ENCODE data around the gene NAA10.

Gene NAA10

DNA sequence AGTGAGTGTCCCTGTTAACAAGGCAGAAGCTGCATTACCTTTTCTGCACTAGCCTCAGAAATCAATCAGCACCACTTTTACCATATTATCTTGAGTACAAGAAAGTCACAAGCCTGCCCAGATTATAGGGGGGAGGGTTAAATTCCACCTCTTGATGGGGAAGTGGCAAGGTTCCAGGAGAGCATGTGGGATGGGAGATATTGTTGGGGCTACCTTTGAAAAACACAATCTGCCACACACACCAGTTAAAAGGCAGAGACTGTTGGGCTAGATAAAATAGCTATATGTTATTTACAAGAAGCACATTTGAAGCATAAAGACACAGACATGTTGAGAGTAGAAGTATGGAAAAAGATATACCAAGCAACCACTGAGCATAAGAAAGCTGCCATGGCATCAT is 36.9 kb downstream of the NAA10 start:
- Mint-ChIP-seq H3K4me3 (no peak overlapping the region), H3K36me3 (ENCODE audit: low read depth) (peaks cover 5% of the 10 kb centered on the region)
- DNase-seq = no peak

DNA sequence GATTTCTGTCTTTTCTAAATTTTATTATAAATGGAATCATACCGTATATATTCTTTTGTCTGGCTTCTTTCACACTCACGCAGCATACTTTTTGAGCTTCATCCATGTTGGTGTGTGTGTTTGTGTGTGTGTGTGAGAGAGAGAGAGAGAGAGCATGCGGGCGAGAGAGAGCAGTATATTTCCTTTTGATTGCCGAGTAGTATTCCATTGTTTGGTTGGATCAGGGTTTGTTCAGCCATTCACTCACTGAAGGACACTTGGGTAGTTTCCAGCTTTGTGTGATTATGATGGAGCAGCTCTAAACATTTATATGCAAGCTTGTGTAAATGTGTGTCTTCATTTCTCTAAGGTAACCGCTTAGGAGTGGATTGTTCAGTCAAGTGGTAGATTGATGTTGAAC is 45.7 kb downstream of the NAA10 start:
- Mint-ChIP-seq H3K4me1 (peaks cover 45% of the 10 kb centered on the region), H3K36me3 (ENCODE audit: low read depth) (no peaks in the 10 kb centered on the region), H3K4me3 (no peak overlapping the region), H3K27me3 (ENCODE audit: low read depth, poor library complexity) (peaks cover 24% of the 10 kb centered on the region), H3K9me3 (peaks cover 69% of the 10 kb centered on the region), H3K27ac (no peak overlapping the region)
- no peak for TF ChIP-seq CTCF (IDR thresholded peaks at IDR 0.05)
- no peak for DNase-seq

More for the DNA sequence above, 36.9 kb downstream of the NAA10 start:
- peaks cover 78% of the 10 kb centered on the region for H3K9me3 Mint-ChIP-seq
- no peak for TF ChIP-seq CTCF (IDR thresholded peaks at IDR 0.05)
- peaks cover 35% of the 10 kb centered on the region for H3K4me1 Mint-ChIP-seq
- H3K27me3 Mint-ChIP-seq (ENCODE audit: low read depth, poor library complexity) = peaks cover 8% of the 10 kb centered on the region
- no peak overlapping the region for H3K27ac Mint-ChIP-seq

DNA sequence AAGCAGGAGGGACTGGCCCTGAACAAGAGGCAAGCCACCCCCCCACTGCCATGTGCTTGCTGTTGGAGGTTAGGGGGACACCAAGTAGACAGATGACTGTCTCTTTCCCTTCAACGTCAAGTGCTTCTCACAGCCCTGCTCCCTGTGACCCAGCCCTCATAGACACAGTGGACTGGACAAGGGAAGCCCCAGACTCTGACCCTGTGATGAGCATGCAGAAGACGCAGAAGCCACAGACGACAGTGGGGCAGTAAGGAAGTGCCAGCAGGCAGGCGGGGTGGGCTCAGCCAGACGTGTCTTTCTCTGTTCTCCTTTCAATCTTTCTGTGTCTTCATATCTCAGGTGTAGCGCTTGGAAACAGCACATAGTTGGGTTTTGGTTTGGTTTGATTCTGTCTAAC is 46.5 kb downstream of the NAA10 start:
- Mint-ChIP-seq H3K4me3 (no peak overlapping the region), H3K27ac (no peak overlapping the region), H3K9me3 (peaks cover 65% of the 10 kb centered on the region), H3K4me1 (peaks cover 38% of the 10 kb centered on the region), H3K36me3 (ENCODE audit: low read depth) (no peaks in the 10 kb centered on the region), H3K27me3 (ENCODE audit: low read depth, poor library complexity) (peaks cover 24% of the 10 kb centered on the region)
- no peak for DNase-seq
- TF ChIP-seq CTCF (IDR thresholded peaks at IDR 0.05) = no peak

DNA sequence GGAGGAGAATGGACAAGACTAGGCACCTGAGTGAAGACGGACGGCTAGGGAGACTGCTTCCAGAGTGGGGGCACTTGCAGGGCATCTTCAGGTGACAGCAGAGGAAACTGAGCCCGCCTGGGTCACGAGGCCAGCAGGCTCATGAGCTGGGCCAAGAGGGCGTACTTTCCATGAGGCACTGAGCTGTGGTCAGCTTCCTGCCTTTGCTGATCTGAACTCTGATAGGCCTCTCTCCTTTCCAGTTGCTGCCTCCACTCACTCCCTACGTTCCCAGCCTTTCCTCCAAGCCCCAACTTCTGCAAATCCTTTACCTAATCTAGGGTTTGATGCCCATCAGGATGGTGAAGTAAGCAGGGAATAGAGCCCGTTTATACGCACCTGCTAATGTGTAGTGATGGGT is 47.5 kb downstream of the NAA10 start:
- no peak overlapping the region for H3K27ac Mint-ChIP-seq
- no peak for DNase-seq
- no peak overlapping the region for H3K4me3 Mint-ChIP-seq
- TF ChIP-seq CTCF (IDR thresholded peaks at IDR 0.05) = no peak
- H3K9me3 Mint-ChIP-seq = peaks cover 60% of the 10 kb centered on the region
- H3K36me3 Mint-ChIP-seq (ENCODE audit: low read depth) = no peaks in the 10 kb centered on the region
- peaks cover 36% of the 10 kb centered on the region for H3K4me1 Mint-ChIP-seq
- peaks cover 24% of the 10 kb centered on the region for H3K27me3 Mint-ChIP-seq (ENCODE audit: low read depth, poor library complexity)

- H3K9me3 Mint-ChIP-seq = peaks cover 59% of the 10 kb centered on the region
- peaks cover 35% of the 10 kb centered on the region for H3K4me1 Mint-ChIP-seq
- H3K27me3 Mint-ChIP-seq (ENCODE audit: low read depth, poor library complexity) = peaks cover 20% of the 10 kb centered on the region
- H3K4me3 Mint-ChIP-seq = peak overlapping the region; percentile 77
- no peaks in the 10 kb centered on the region for H3K36me3 Mint-ChIP-seq (ENCODE audit: low read depth)
- no peak for TF ChIP-seq CTCF (IDR thresholded peaks at IDR 0.05)
- H3K27ac Mint-ChIP-seq = no peak overlapping the region
- DNase-seq = peak; percentile 47
Measured at GRCh38 chrX:153886915-153887314, 47.9 kb downstream of the NAA10 start.

DNA sequence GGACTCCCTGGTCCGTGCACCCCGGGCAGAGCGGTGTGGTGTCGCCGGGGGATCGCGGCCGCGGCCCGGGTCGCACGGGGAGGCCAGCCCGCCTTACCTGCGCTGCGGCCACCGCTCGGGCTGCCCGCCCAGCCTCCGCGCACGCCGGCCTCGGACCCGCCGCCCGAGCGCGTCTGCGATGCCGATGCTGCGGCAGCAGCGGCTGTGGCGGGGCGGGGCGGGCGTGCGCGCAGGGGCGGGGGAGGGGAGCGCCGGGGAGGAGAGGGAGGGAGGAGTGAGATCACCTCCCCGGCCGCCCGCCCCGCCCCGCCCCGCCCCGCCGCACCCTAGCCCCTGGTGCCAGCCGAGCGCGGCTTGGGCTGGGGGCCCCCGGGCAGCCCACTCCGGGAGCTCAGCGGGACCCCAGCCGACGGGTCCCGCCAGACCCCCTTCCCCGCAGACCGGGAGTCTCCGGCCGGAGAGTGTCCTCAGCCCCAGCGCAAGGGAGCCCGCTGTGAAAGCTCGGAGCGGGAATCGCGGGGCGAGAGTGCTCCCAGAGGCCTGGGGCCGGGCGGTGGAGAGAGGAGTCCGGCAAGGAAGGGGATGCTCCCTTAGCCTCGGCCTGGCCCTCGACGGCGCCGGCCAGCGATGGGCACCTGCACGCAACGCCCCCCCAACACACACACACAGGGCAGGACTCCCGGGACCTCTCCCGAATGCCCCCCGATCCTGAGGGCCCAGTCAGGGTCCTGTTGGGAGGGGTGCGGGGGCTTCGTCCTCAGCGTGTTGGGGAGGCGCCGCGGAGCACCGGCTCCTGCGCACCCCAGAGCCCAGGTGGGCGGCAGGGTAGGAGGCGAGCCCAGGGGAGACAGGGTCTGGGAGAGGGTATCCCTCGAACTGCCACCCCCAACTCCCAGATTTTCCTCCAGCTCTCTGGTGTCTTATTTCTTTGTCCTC is 48.6 kb downstream of the NAA10 start, which contains the start of gene L1CAM:
L1CAM (minus strand) TSS at position 206 of the 936 bp plus-strand sequence. CDS start 10,337 bp downstream, outside the sequence.
- H3K27ac Mint-ChIP-seq = no peak within 1 kb of the TSS
- peak; percentile 58 for DNase-seq
- peaks cover 35% of the 10 kb centered on the region for H3K4me1 Mint-ChIP-seq
- peaks cover 57% of the 10 kb centered on the region for H3K9me3 Mint-ChIP-seq
- no peaks in the 10 kb centered on the region for H3K36me3 Mint-ChIP-seq (ENCODE audit: low read depth)
- peaks cover 20% of the 10 kb centered on the region for H3K27me3 Mint-ChIP-seq (ENCODE audit: low read depth, poor library complexity)
- peak within 1 kb of the TSS; percentile 77 for H3K4me3 Mint-ChIP-seq
- TF ChIP-seq CTCF (IDR thresholded peaks at IDR 0.05) = no peak
